Smooth muscle cell (in vitro differentiated cells): ENCODE data around the gene BORCS5. TPM values are rescaled to one million over a fixed set of nuclear protein-coding genes. Genes with fewer than 3 reads are reported as not detected.

ENCODE experiments used
- DNase-seq: peaks from one replicate; lab custom pipeline; 2025; ENCODE audit not compliant: unreplicated experiment; lab: John Stamatoyannopoulos, UW
- H2AFZ ChIP-seq: fragments of 200-600 bp; sonication (generic); 2 replicates; pipeline ENCODE4 v1.6.0; 2016; ENCODE audit warnings: antibody characterized with exemption, low read depth, mild to moderate bottlenecking
- H3F3A ChIP-seq: fragments of 200-600 bp; sonication (generic); 2 replicates; pipeline ENCODE4 v1.6.0; 2017; ENCODE audit warnings: antibody characterized with exemption, low read depth
- H3K27ac ChIP-seq: fragments of 200-600 bp; sonication (generic); 2 replicates; pipeline ENCODE4 v1.5.1; 2016; ENCODE audit warnings: low read depth, mild to moderate bottlenecking
- H3K27me3 ChIP-seq: fragments of 200-600 bp; sonication (generic); 2 replicates; pipeline ENCODE4 v1.6.1; 2016; ENCODE audit warnings: low read depth, mild to moderate bottlenecking
- H3K36me3 ChIP-seq: fragments of 200-600 bp; sonication (generic); 2 replicates; pipeline ENCODE4 v1.5.1; 2016; ENCODE audit warnings: low read depth
- H3K4me1 ChIP-seq: fragments of 200-600 bp; sonication (generic); 2 replicates; pipeline ENCODE4 v1.5.1; 2016; ENCODE audit warnings: low read depth
- H3K4me2 ChIP-seq: fragments of 200-600 bp; sonication (generic); 2 replicates; pipeline ENCODE4 v1.6.0; 2016; ENCODE audit warnings: mild to moderate bottlenecking
- H3K4me3 ChIP-seq: fragments of 200-600 bp; sonication (generic); 2 replicates; pipeline ENCODE4 v1.5.1; 2016; ENCODE audit warnings: mild to moderate bottlenecking
- H3K79me2 ChIP-seq: fragments of 200-600 bp; sonication (generic); 2 replicates; pipeline ENCODE4 v1.6.0; 2016; ENCODE audit warnings: low read depth, mild to moderate bottlenecking
- H3K9ac ChIP-seq: fragments of 200-600 bp; sonication (generic); 2 replicates; pipeline ENCODE4 v1.6.0; 2016; ENCODE audit warnings: low read depth
- H3K9me3 ChIP-seq: fragments of 200-600 bp; sonication (generic); replicated peaks from 2 replicates; pipeline ENCODE4 v1.5.1; 2016; ENCODE audit warnings: low read depth
- H4K20me1 ChIP-seq: fragments of 200-600 bp; sonication (generic); 2 replicates; pipeline ENCODE4 v1.6.0; 2016; ENCODE audit warnings: low read depth
- WGBS: methylation state at CpG from one replicate; pipeline ENCODE4 v1.1.7; 2016; ENCODE audit warnings: low lambda C conversion rate; 5-methylcytosine and 5-hydroxymethylcytosine counted together
- polyA plus RNA-seq: library from polyadenylated mRNA; unstranded; fragments of >200 nt; fragmentation: Nextera tagmentation; extraction: Ambion mirVana; gene quantifications from 2 replicates; pipeline ENCODE4 v1.2.1, GENCODE V29; 2016
- total RNA-seq: library from RNA; depleted of rRNA; stranded (reverse); fragments of >200 nt; gene quantifications from 2 replicates; pipeline ENCODE4 v1.2.3, GENCODE V29; 2014
- TF ChIP-seq, protein P1 (sequence below): fragments of 200-600 bp; sonication (generic); IDR thresholded peaks from 2 replicates; pipeline ENCODE4 v1.5.1; 2017; ENCODE audit warnings: borderline replicate concordance, mild to moderate bottlenecking, antibody characterized with exemption; ENCODE audit not compliant: insufficient read depth, poor library complexity, severe bottlenecking

The BORCS5 gene
- total and polyA plus RNA-seq, 2 experiments from 2014 or later = 11.2 to 11.7 TPM

DNA sequence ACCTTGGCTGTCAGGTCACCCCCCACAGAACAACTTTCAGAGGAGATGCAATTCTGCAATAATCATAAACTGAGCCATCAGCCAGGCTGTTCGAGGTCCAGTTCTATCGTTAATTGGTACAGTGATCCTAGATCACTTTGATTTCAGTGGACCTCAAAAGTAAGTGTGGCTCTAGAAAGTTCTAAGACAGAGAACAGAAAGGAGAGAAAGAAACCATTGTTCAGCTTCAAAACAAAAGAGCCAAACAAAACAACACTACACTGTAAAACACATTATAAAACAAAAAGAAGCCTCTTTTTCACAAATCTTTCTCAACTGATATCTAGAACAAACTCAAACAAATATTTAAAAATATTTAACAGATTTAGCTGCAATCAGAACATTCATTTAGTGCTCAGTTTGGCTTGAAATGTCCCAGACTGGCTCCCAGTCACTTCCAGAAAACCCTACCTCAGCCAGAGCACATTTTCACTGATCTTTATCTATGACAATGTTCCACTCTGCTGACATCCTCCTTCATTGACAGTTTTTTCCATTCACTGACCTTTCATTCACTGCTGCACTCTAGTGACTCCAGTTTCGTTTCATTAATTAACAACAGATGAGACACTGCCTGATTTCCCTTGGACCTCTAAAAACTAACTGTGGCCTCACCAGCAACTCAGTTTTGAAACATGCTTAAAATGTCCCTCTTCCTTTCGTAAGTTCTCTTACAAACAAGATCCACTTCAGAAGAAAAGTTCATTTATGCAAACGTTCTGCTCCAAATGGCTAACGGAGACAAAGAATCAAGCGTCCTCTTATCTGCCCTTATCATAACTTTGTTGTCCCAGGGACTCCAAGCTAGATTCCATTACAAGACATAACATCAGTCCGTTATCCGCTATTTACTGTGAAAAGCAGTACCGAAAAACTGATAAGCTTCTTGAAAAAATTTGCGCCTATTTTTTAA, 148.9 kb downstream of the BORCS5 start:
- H3K79me2 ChIP-seq = peaks cover 15% of the 10 kb centered on the region
- peak overlapping the region; percentile 81 for H3K4me2 ChIP-seq
- peak overlapping the region; percentile 36 for H3K4me3 ChIP-seq
- peak overlapping the region; percentile 77 for H3K27ac ChIP-seq
- no peaks in the 10 kb centered on the region for H3K9me3 ChIP-seq
- H3K4me1 ChIP-seq = peaks cover 25% of the 10 kb centered on the region
- no peak overlapping the region for H2AFZ ChIP-seq
- H3K27me3 ChIP-seq = no peaks in the 10 kb centered on the region
- TF ChIP-seq, protein P1, sequence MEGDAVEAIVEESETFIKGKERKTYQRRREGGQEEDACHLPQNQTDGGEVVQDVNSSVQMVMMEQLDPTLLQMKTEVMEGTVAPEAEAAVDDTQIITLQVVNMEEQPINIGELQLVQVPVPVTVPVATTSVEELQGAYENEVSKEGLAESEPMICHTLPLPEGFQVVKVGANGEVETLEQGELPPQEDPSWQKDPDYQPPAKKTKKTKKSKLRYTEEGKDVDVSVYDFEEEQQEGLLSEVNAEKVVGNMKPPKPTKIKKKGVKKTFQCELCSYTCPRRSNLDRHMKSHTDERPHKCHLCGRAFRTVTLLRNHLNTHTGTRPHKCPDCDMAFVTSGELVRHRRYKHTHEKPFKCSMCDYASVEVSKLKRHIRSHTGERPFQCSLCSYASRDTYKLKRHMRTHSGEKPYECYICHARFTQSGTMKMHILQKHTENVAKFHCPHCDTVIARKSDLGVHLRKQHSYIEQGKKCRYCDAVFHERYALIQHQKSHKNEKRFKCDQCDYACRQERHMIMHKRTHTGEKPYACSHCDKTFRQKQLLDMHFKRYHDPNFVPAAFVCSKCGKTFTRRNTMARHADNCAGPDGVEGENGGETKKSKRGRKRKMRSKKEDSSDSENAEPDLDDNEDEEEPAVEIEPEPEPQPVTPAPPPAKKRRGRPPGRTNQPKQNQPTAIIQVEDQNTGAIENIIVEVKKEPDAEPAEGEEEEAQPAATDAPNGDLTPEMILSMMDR = no peak
- peaks cover 21% of the 10 kb centered on the region for H3F3A ChIP-seq
- H3K36me3 ChIP-seq = no peaks in the 10 kb centered on the region
- H4K20me1 ChIP-seq = peaks cover 38% of the 10 kb centered on the region
- peak overlapping the region; percentile 40 for H3K9ac ChIP-seq
- WGBS = 30% methylated on average over 11 of the region's 11 CpGs
- DNase-seq = no peak

GRCh38 chr12:12506496-12506890, 149.6 kb downstream of the BORCS5 start:
- no peaks in the 10 kb centered on the region for H3K9me3 ChIP-seq
- TF ChIP-seq, protein P1 = no peak
- peak overlapping the region; percentile 36 for H3K4me3 ChIP-seq
- H3K36me3 ChIP-seq = no peaks in the 10 kb centered on the region
- peak overlapping the region; percentile 81 for H3K4me2 ChIP-seq
- no peaks in the 10 kb centered on the region for H3K27me3 ChIP-seq
- H3K4me1 ChIP-seq = peaks cover 25% of the 10 kb centered on the region
- no peak for DNase-seq
- peak overlapping the region; percentile 77 for H3K27ac ChIP-seq
- 20% methylated on average over 3 of the region's 3 CpGs for WGBS
- peak overlapping the region; percentile 40 for H3K9ac ChIP-seq
- peaks cover 15% of the 10 kb centered on the region for H3K79me2 ChIP-seq
- H4K20me1 ChIP-seq = peaks cover 34% of the 10 kb centered on the region
- H3F3A ChIP-seq = peaks cover 21% of the 10 kb centered on the region
- no peak overlapping the region for H2AFZ ChIP-seq

DNA sequence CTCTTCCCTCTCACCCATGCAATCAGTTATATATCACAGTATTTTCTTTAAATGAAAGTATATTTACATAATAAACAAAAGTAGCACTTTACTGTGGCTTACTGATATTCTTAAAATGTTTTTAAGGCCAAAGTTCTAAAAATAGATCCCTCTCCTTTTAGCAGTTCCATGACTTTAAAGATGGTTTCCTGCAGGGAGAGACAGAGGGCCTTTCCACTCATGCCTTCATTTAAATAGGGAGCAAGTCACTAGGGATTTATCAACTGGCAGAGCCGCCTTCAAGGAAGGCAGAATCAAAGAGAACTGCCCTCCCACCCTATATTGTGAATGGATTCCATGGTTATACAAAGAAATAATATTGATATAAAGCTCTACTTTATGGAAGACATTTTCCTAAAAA, 150.2 kb downstream of the BORCS5 start:
- peaks cover 25% of the 10 kb centered on the region for H3K4me1 ChIP-seq
- H3K27me3 ChIP-seq = no peaks in the 10 kb centered on the region
- peak overlapping the region; percentile 81 for H3K4me2 ChIP-seq
- H3F3A ChIP-seq = peaks cover 21% of the 10 kb centered on the region
- DNase-seq = no peak
- H3K4me3 ChIP-seq = no peak overlapping the region
- H2AFZ ChIP-seq = no peak overlapping the region
- peaks cover 15% of the 10 kb centered on the region for H3K79me2 ChIP-seq
- WGBS = 39% methylated on average over 1 of the region's 1 CpG
- peaks cover 29% of the 10 kb centered on the region for H4K20me1 ChIP-seq
- TF ChIP-seq, protein P1 = no peak
- no peaks in the 10 kb centered on the region for H3K36me3 ChIP-seq
- H3K27ac ChIP-seq = peak overlapping the region; percentile 77
- H3K9me3 ChIP-seq = no peaks in the 10 kb centered on the region
- no peak overlapping the region for H3K9ac ChIP-seq
